Measurements from ENCODE around the gene NCK2. TPM values are rescaled to one million over a fixed set of nuclear protein-coding genes. Genes with fewer than 3 reads are reported as not detected.
"Not testable (repeated sequence)": the region's sequence is repeated elsewhere in the genome, so short reads cannot be mapped to it uniquely, and the experiment has no call there.

The NCK2 gene
- total and polyA plus RNA-seq, 10 of the 15 experiments (the other 5 are each of a cell fraction or from before 2014, with no cell fraction given): 1.2 to 30.9 (median 14.1) TPM

- H3K4me2 ChIP-seq (ENCODE audit: control insufficient read depth, insufficient read depth): peak overlapping the region; percentile 48
- ChIA-PET CTCF (interaction anchor here (0.6 to 2.8 kb wide), 4 partner anchors 10 to 328 kb away, joined by 3 to 24 read pairs (median 5); no protein-coding TSS in a partner anchor), POLR2A (interaction anchor here (1.4 to 4.2 kb wide), 4 partner anchors 10 to 47 kb away, joined by 5 to 27 read pairs (median 6); no protein-coding TSS in a partner anchor), SMC1A (ENCODE audit: uncharacterized antibody, unreplicated experiment) (interaction anchor here (1.2 to 6.2 kb wide), 9 partner anchors 10 to 436 kb away, joined by 4 to 49 read pairs (median 9); no protein-coding TSS in a partner anchor), RAD21 (ENCODE audit: unreplicated experiment) (interaction anchor here (1.1 to 5.8 kb wide), 5 partner anchors 10 to 129 kb away, joined by 4 to 37 read pairs (median 11); no protein-coding TSS in a partner anchor)
- peaks cover 83% of the 10 kb centered on the region for H3K79me2 ChIP-seq (ENCODE audit: control insufficient read depth, insufficient read depth, low read length)
- DNase-seq (ENCODE audit: low read depth, low spot score); H3K36me3 ChIP-seq (ENCODE audit: control insufficient read depth in 2 of 2, insufficient read depth in 2 of 2, low read length in 1 of 2); in situ Hi-C loops (cut with MboI); intact Hi-C loops (cut with micrococcal nuclease; ENCODE audit: unreplicated experiment); FAIRE-seq; H2AFZ ChIP-seq (ENCODE audit: control insufficient read depth, low read depth, low read length); BruUV-seq (replicated peaks); H3K9me3 ChIP-seq (replicated peaks; ENCODE audit: control insufficient read depth, insufficient read depth, low read length); H4K20me1 ChIP-seq (ENCODE audit: control insufficient read depth, insufficient read depth); H3K27me3 ChIP-seq (replicated peaks in 1 of 2; ENCODE audit: control insufficient read depth in 2 of 2, insufficient read depth in 2 of 2, low read length in 1 of 2): not testable (repeated sequence)
- peak overlapping the region; percentile 24; the same call in 1 of the 2 replicates for H3K9ac ChIP-seq (ENCODE audit: control insufficient read depth, insufficient read depth, low read length)
- H3K27ac ChIP-seq (ENCODE audit: control insufficient read depth, insufficient read depth): peak overlapping the region; percentile 55
- H3K4me1 ChIP-seq (ENCODE audit: control insufficient read depth, insufficient read depth, low read length): peaks cover 29% of the 10 kb centered on the region
- ATAC-seq: peak; percentile 33
- H3K4me3 ChIP-seq: peak overlapping the region; percentile 17; the same call in 1 of the 2 replicates
- TF ChIP-seq NR2F1 (conservative IDR thresholded peaks at IDR 0.05): peak; percentile 53
- WGBS (ENCODE audit: insufficient coverage, insufficient replicate concordance, low lambda C conversion rate, missing lambda C conversion rate): 47% methylated on average over 10 of the region's 10 CpGs
Measured at GRCh38 chr2:105756865-105757264, 12.2 kb downstream of the NCK2 start.

- Histone ChIP-seq H3K79me2 (ENCODE audit: control insufficient read depth, insufficient read depth, low read length) (peaks cover 89% of the 10 kb centered on the region), H3K9me3 (replicated peaks; ENCODE audit: control insufficient read depth, insufficient read depth, low read length) (no peaks in the 10 kb centered on the region), H3K4me2 (ENCODE audit: control insufficient read depth, insufficient read depth) (peak overlapping the region; percentile 48), H3K27ac (ENCODE audit: control insufficient read depth, insufficient read depth) (peak overlapping the region; percentile 55), H3K4me1 (ENCODE audit: control insufficient read depth, insufficient read depth, low read length) (peaks cover 29% of the 10 kb centered on the region), H4K20me1 (ENCODE audit: control insufficient read depth, insufficient read depth) (no peaks in the 10 kb centered on the region), H3K27me3 (replicated peaks in 1 of 2; ENCODE audit: control insufficient read depth in 2 of 2, insufficient read depth in 2 of 2, low read length in 1 of 2) (no peaks in the 10 kb centered on the region), H2AFZ (ENCODE audit: control insufficient read depth, low read depth, low read length) (no peak overlapping the region), H3K4me3 (peak overlapping the region; percentile 17; the same call in 1 of the 2 replicates), H3K36me3 (ENCODE audit: control insufficient read depth in 2 of 2, insufficient read depth in 2 of 2, low read length in 1 of 2) (no peaks in the 10 kb centered on the region; a peak in 1 of 4 replicates), H3K9ac (ENCODE audit: control insufficient read depth, insufficient read depth, low read length) (peak overlapping the region; percentile 24; the same call in 1 of the 2 replicates)
- 13% methylated on average over 4 of the region's 4 CpGs for WGBS (ENCODE audit: insufficient coverage, insufficient replicate concordance, low lambda C conversion rate, missing lambda C conversion rate)
- in situ Hi-C loops (cut with MboI): no loop called here
- DNase-seq (ENCODE audit: low read depth, low spot score) (no peak), FAIRE-seq (no peak), ATAC-seq (peak; percentile 65)
- TF ChIP-seq TARDBP (IDR thresholded peaks at IDR 0.05; ENCODE audit: borderline replicate concordance) (no peak), RELA (IDR thresholded peaks at IDR 0.05; ENCODE audit: borderline replicate concordance, partially characterized antibody) (peak; percentile 70), NFIC (IDR thresholded peaks at IDR 0.05; ENCODE audit: low read depth, low read length) (no peak; the same call in none of the 2 replicates), HSF1 (IDR thresholded peaks at IDR 0.05; ENCODE audit: low read depth, low read length) (no peak), RUNX3 (IDR thresholded peaks at IDR 0.05; ENCODE audit: low read length) (peak; percentile 61; the same call in 1 of the 2 replicates), ZBED1 (IDR thresholded peaks at IDR 0.05; ENCODE audit: borderline replicate concordance) (peak; percentile 16; the same call in 1 of the 2 replicates), BCL3 (IDR thresholded peaks at IDR 0.05; ENCODE audit: borderline replicate concordance, insufficient read depth, low read depth, low read length, poor library complexity, severe bottlenecking) (no peak), SIX5 (IDR thresholded peaks at IDR 0.05; ENCODE audit: low read depth, low read length, severe bottlenecking) (no peak), YY1 (IDR thresholded peaks at IDR 0.05; ENCODE audit: low read depth, low read length) (no peak), EP300 (IDR thresholded peaks at IDR 0.05; ENCODE audit: borderline replicate concordance in 1 of 2, control insufficient read depth in 1 of 2, low read depth in 2 of 2, low read length in 2 of 2) (no peak)
- BruUV-seq (replicated peaks): no TSS peak
- ChIA-PET CTCF (interaction anchor here (0.6 to 1.7 kb wide), 5 partner anchors 10 to 329 kb away, joined by 3 to 7 read pairs (median 4); no protein-coding TSS in a partner anchor), SMC1A (ENCODE audit: uncharacterized antibody, unreplicated experiment) (interaction anchor here (0.8 to 6.2 kb wide), 11 partner anchors 10 to 435 kb away, joined by 3 to 40 read pairs (median 4); no protein-coding TSS in a partner anchor), POLR2A (interaction anchor here (1.8 to 4.2 kb wide), 2 partner anchors 11 to 41 kb away, joined by 5 to 27 read pairs; no protein-coding TSS in a partner anchor), RAD21 (ENCODE audit: unreplicated experiment) (interaction anchor here (0.9 to 3.1 kb wide), 6 partner anchors 9 to 72 kb away, joined by 3 to 11 read pairs (median 6); no protein-coding TSS in a partner anchor)
- intact Hi-C loops (cut with micrococcal nuclease; ENCODE audit: unreplicated experiment): no loop called here
Measured at GRCh38 chr2:105757433-105757832, 12.7 kb downstream of the NCK2 start.

Measured in GM12878 (cell line).